Measurements from ENCODE around the gene SLC16A5.

- TF ChIP-seq, protein P1, sequence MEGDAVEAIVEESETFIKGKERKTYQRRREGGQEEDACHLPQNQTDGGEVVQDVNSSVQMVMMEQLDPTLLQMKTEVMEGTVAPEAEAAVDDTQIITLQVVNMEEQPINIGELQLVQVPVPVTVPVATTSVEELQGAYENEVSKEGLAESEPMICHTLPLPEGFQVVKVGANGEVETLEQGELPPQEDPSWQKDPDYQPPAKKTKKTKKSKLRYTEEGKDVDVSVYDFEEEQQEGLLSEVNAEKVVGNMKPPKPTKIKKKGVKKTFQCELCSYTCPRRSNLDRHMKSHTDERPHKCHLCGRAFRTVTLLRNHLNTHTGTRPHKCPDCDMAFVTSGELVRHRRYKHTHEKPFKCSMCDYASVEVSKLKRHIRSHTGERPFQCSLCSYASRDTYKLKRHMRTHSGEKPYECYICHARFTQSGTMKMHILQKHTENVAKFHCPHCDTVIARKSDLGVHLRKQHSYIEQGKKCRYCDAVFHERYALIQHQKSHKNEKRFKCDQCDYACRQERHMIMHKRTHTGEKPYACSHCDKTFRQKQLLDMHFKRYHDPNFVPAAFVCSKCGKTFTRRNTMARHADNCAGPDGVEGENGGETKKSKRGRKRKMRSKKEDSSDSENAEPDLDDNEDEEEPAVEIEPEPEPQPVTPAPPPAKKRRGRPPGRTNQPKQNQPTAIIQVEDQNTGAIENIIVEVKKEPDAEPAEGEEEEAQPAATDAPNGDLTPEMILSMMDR (IDR thresholded peaks at IDR 0.05) = no peak
- TF ChIP-seq POLR2A (IDR thresholded peaks at IDR 0.05) = no peak
These were observed 23.3 kb upstream of the SLC16A5 start for GRCh38 chr17:75064460-75064859.
